Omental fat pad (tissue), 4 donors: Measurements from ENCODE around the gene SIRPB2. TPM values are rescaled to one million over a fixed set of nuclear protein-coding genes. Genes with fewer than 3 reads are reported as not detected.

ENCODE experiments used
- ATAC-seq: fragments of 150-250 bp; one replicate; pipeline ENCODE4 v1.9.1; 2016; ENCODE audit warnings: mild to moderate bottlenecking, moderate library complexity; ENCODE audit not compliant: low FRiP score
- DNase-seq: peaks from one replicate; pipeline ENCODE4 v3.0.0-alpha.2; 2019; ENCODE audit warnings: low spot score
- CTCF ChIP-seq, 3 donors: fragments of 450-650 bp; IDR thresholded peaks; one replicate each; pipeline ENCODE4 v1.5.1; 2016 to 2017; ENCODE audit warnings: antibody characterized with exemption in 3 of 3, mild to moderate bottlenecking in 3 of 3, moderate library complexity in 2 of 3
- total RNA-seq, 4 donors: library from RNA; depleted of rRNA; stranded (reverse); fragments of >200 nt; gene quantifications; one replicate each; pipeline ENCODE4 v1.1.0, GENCODE V29; 2016

Gene SIRPB2
- total RNA-seq, 4 donors from 2014 or later: 13.6 to 35.0 (median 25.7) TPM

- DNase-seq (no peak), ATAC-seq (no peak)
- TF ChIP-seq CTCF (IDR thresholded peaks at IDR 0.05): no peak
Measured at GRCh38 chr20:1491860-1492642, 831 bp upstream of the SIRPB2 start.

- DNase-seq: no peak
- TF ChIP-seq CTCF (IDR thresholded peaks at IDR 0.05): no peak
- no peak for ATAC-seq
Measured at GRCh38 chr20:1490643-1491195, 501 bp downstream of the SIRPB2 start.

- no peak for TF ChIP-seq CTCF (IDR thresholded peaks at IDR 0.05)
- peak; percentile 41 for ATAC-seq
- DNase-seq: no peak
Measured at GRCh38 chr20:1489764-1490436, 1.3 kb downstream of the SIRPB2 start.

- TF ChIP-seq CTCF (IDR thresholded peaks at IDR 0.05): no peak
- DNase-seq: no peak
- no peak for ATAC-seq
Measured at GRCh38 chr20:1489325-1489724, 1.9 kb downstream of the SIRPB2 start.

- TF ChIP-seq CTCF (IDR thresholded peaks at IDR 0.05): no peak
- ATAC-seq (no peak), DNase-seq (no peak)
Measured at GRCh38 chr20:1486566-1486965, 4.7 kb downstream of the SIRPB2 start.

- TF ChIP-seq CTCF (IDR thresholded peaks at IDR 0.05): no peak
- no peak for ATAC-seq
- no peak for DNase-seq
Measured at GRCh38 chr20:1484438-1485116, 6.6 kb downstream of the SIRPB2 start.
